Peyer's patch (tissue), 4 donors: Measurements from ENCODE around the gene CNNM2. TPM values are rescaled to one million over a fixed set of nuclear protein-coding genes. Genes with fewer than 3 reads are reported as not detected.
"Not testable (repeated sequence)": the region's sequence is repeated elsewhere in the genome, so short reads cannot be mapped to it uniquely, and the experiment has no call there.

Source experiments
- DNase-seq, 3 donors: peaks; one replicate each; pipeline ENCODE4 v3.0.0-alpha.2; 2017 to 2019
- H3K27ac ChIP-seq, 4 donors: fragments of 200-600 bp; sonication (generic); one replicate each; pipeline ENCODE4 v1.5.1; 2016 to 2019
- H3K27me3 ChIP-seq, 2 donors: fragments of 200-600 bp; sonication (generic); one replicate each; pipeline ENCODE4 v1.5.1; 2019
- H3K36me3 ChIP-seq, 3 donors: fragments of 200-600 bp; sonication (generic); one replicate each; pipeline ENCODE4 v1.5.1; 2016 to 2019
- H3K4me1 ChIP-seq, 4 donors: fragments of 200-600 bp; sonication (generic); one replicate each; pipeline ENCODE4 v1.5.1; 2016 to 2019
- H3K4me3 ChIP-seq, 4 donors: fragments of 200-600 bp; sonication (generic); 1 replicate in 3 of 4; 2 replicates in 1 of 4; pipeline ENCODE4 v1.5.1; 2016 to 2019; ENCODE audit warnings: mild to moderate bottlenecking in 1 of 4
- H3K9me3 ChIP-seq, 4 donors: fragments of 200-600 bp; sonication (generic); one replicate each; pipeline ENCODE4 v1.5.1; 2016 to 2019; ENCODE audit warnings: mild to moderate bottlenecking in 1 of 4
- CTCF ChIP-seq, 6 experiments: fragments of 450-650 bp in 4 of 6; fragments of 200-600 bp in 2 of 6; sonication (generic) in 1 of 6; IDR thresholded peaks; one replicate each; pipeline ENCODE4 v1.5.1; 2017 to 2019; ENCODE audit warnings: antibody characterized with exemption in 6 of 6, mild to moderate bottlenecking in 3 of 6, moderate library complexity in 1 of 6
- POLR2A ChIP-seq, 2 donors: fragments of 450-650 bp; IDR thresholded peaks; one replicate each; pipeline ENCODE4 v1.5.1; 2017; ENCODE audit warnings: antibody characterized with exemption in 2 of 2, mild to moderate bottlenecking in 2 of 2, moderate library complexity in 2 of 2
- total RNA-seq, 4 donors: library from RNA; depleted of rRNA; stranded (reverse); fragments of >200 nt; gene quantifications; one replicate each; pipeline ENCODE4 v1.1.0, GENCODE V29; 2016

The CNNM2 gene
- total RNA-seq, 4 donors from 2014 or later: 15.8 to 39.6 (median 19.2) TPM

GRCh38 chr10:102996876-102997275, 78.8 kb downstream of the CNNM2 start:
- no peak for TF ChIP-seq POLR2A (IDR thresholded peaks at IDR 0.05)
- no peak for TF ChIP-seq CTCF (IDR thresholded peaks at IDR 0.05)
- Histone ChIP-seq H3K27ac (no peak overlapping the region), H3K36me3 (no peaks in the 10 kb centered on the region), H3K4me3 (no peak overlapping the region), H3K4me1 (no peaks in the 10 kb centered on the region), H3K27me3 (no peaks in the 10 kb centered on the region), H3K9me3 (no peaks in the 10 kb centered on the region)
- no peak for DNase-seq

- no peaks in the 10 kb centered on the region for H3K27me3 ChIP-seq
- no peak overlapping the region for H3K27ac ChIP-seq
- H3K4me3 ChIP-seq: no peak overlapping the region
- H3K36me3 ChIP-seq: no peaks in the 10 kb centered on the region
- no peak for DNase-seq
- H3K4me1 ChIP-seq: no peaks in the 10 kb centered on the region
- TF ChIP-seq POLR2A (IDR thresholded peaks at IDR 0.05) (no peak), CTCF (IDR thresholded peaks at IDR 0.05) (no peak)
- no peaks in the 10 kb centered on the region for H3K9me3 ChIP-seq
Measured at GRCh38 chr10:102997998-102998397, 79.9 kb downstream of the CNNM2 start.

- Histone ChIP-seq H3K27me3 (no peaks in the 10 kb centered on the region), H3K36me3 (no peaks in the 10 kb centered on the region), H3K27ac (no peak overlapping the region), H3K9me3 (no peaks in the 10 kb centered on the region), H3K4me1 (no peaks in the 10 kb centered on the region), H3K4me3 (no peak overlapping the region)
- DNase-seq: no peak
- no peak for TF ChIP-seq CTCF (IDR thresholded peaks at IDR 0.05)
- no peak for TF ChIP-seq POLR2A (IDR thresholded peaks at IDR 0.05)
Measured at GRCh38 chr10:102998399-102998907, 80.4 kb downstream of the CNNM2 start.

- not testable (repeated sequence) for H3K27me3 ChIP-seq, H3K27ac ChIP-seq, H3K4me3 ChIP-seq, H3K9me3 ChIP-seq, H3K36me3 ChIP-seq, H3K4me1 ChIP-seq, DNase-seq
Measured at GRCh38 chr10:103000050-103000449, 82.0 kb downstream of the CNNM2 start.

- TF ChIP-seq POLR2A (IDR thresholded peaks at IDR 0.05): no peak
- TF ChIP-seq CTCF (IDR thresholded peaks at IDR 0.05): no peak
- Histone ChIP-seq H3K27ac (no peak overlapping the region), H3K36me3 (no peaks in the 10 kb centered on the region), H3K9me3 (no peaks in the 10 kb centered on the region), H3K4me3 (no peak overlapping the region), H3K4me1 (no peaks in the 10 kb centered on the region), H3K27me3 (no peaks in the 10 kb centered on the region)
- DNase-seq: no peak
Measured at GRCh38 chr10:103007017-103007416, 88.9 kb downstream of the CNNM2 start.

- Histone ChIP-seq H3K9me3 (no peaks in the 10 kb centered on the region), H3K27ac (no peak overlapping the region), H3K36me3 (no peaks in the 10 kb centered on the region), H3K4me3 (no peak overlapping the region), H3K27me3 (no peaks in the 10 kb centered on the region), H3K4me1 (no peaks in the 10 kb centered on the region)
- TF ChIP-seq POLR2A (IDR thresholded peaks at IDR 0.05): no peak
- no peak for TF ChIP-seq CTCF (IDR thresholded peaks at IDR 0.05)
- DNase-seq: no peak
Measured at GRCh38 chr10:103013416-103013815, 95.3 kb downstream of the CNNM2 start.
